HepG2 (cell line): Measurements from ENCODE around the gene LEFTY2. TPM values are rescaled to one million over a fixed set of nuclear protein-coding genes. Genes with fewer than 3 reads are reported as not detected.

Experiments used
- ATAC-seq: fragments of 200-7000 bp; cut with Tn5 transposase; 3 replicates; pipeline ENCODE4 v1.9.1; 2020; ENCODE audit warnings: mild to moderate bottlenecking, moderate library complexity
- BruUV-seq: library from RNA; stranded (reverse); fragments of 400-500 nt; replicated peaks from 2 replicates; lab custom pipeline; 2021; lab: Mats Ljungman, UMichigan
- CTCF ChIA-PET: fragments of 300-600 bp; formaldehyde crosslinking; extraction: SDS; loops from one replicate; lab custom pipeline; 2021; ENCODE audit warnings: low total read pairs, inconsistent platforms, low intra/inter-chr PET ratio; lab: Yijun Ruan, JAX
- POLR2A ChIA-PET: fragments of 350-600 bp; sonication (Branson Sonifier 250); formaldehyde crosslinking; loops from one replicate; lab custom pipeline; 2020; ENCODE audit warnings: antibody characterized with exemption, inconsistent platforms; lab: Yijun Ruan, JAX
- DNase-seq: peaks from one replicate; pipeline ENCODE4 v3.0.0-alpha.2; 2015; ENCODE audit warnings: low spot score
- FAIRE-seq: peaks from 3 replicates; lab custom pipeline; 2011; peaks lifted over from hg19 to GRCh38; lab: Jason Lieb, UNC
- H2AFZ ChIP-seq: one replicate; pipeline ENCODE4 v1.6.1; 2011; ENCODE audit warnings: low read length, inconsistent platforms
- H3K27ac ChIP-seq: fragments of 300-600 bp; 3 replicates; pipeline ENCODE4 v1.8.0; 2011; ENCODE audit warnings: mixed run types, mild to moderate bottlenecking, mixed read lengths, low read length, inconsistent platforms; ENCODE audit not compliant: insufficient read depth; ENCODE audit errors: extremely low read length
- H3K27me3 ChIP-seq, 2 experiments: fragments of 200-600 bp in 1 of 2; 2 replicates in 1 of 2; 3 replicates in 1 of 2; pipeline versions ENCODE4 v1.6.0 to v1.8.0; 2011; ENCODE audit warnings: low read length in 2 of 2, mild to moderate bottlenecking in 2 of 2, moderate library complexity in 2 of 2, inconsistent platforms in 1 of 2; ENCODE audit not compliant: insufficient read depth in 2 of 2, control insufficient read depth in 1 of 2
- H3K36me3 ChIP-seq, 2 experiments: fragments of 200-600 bp in 1 of 2; replicated peaks in 1 of 2; 2 replicates in 1 of 2; 3 replicates in 1 of 2; pipeline versions ENCODE4 v1.5.1 to v1.8.0; 2011; ENCODE audit warnings: low read length in 2 of 2, inconsistent platforms in 1 of 2; ENCODE audit not compliant: insufficient read depth in 2 of 2, control insufficient read depth in 1 of 2
- H3K4me1 ChIP-seq: 2 replicates; pipeline ENCODE4 v1.5.1; 2012; ENCODE audit warnings: low read length, inconsistent platforms; ENCODE audit not compliant: insufficient read depth
- H3K4me2 ChIP-seq: 2 replicates; pipeline ENCODE4 v1.6.0; 2011; ENCODE audit warnings: low read depth, low read length, inconsistent platforms
- H3K4me3 ChIP-seq, 3 experiments: fragments of 200-600 bp in 1 of 3; sonication (generic), shearing (Covaris generic) in 1 of 3; replicated peaks in 1 of 3; 2 replicates each; pipeline ENCODE4 v1.5.1; 2011 to 2016; ENCODE audit warnings: low read length in 3 of 3, inconsistent platforms in 2 of 3, low read depth in 2 of 3, mild to moderate bottlenecking in 2 of 3, control low read depth in 1 of 3, mixed read lengths in 1 of 3; ENCODE audit not compliant: insufficient read depth in 1 of 3
- H3K79me2 ChIP-seq: one replicate; pipeline ENCODE4 v1.6.1; 2011; ENCODE audit warnings: low read length, inconsistent platforms; ENCODE audit not compliant: insufficient read depth
- H3K9ac ChIP-seq: 2 replicates; pipeline ENCODE4 v1.6.0; 2011; ENCODE audit warnings: mild to moderate bottlenecking, low read depth, low read length, inconsistent platforms; ENCODE audit not compliant: insufficient read depth
- H3K9me3 ChIP-seq: 2 replicates; pipeline ENCODE4 v1.5.1; 2012; ENCODE audit warnings: mild to moderate bottlenecking, low read length
- H4K20me1 ChIP-seq: 2 replicates; pipeline ENCODE4 v1.6.0; 2011; ENCODE audit warnings: inconsistent platforms, mild to moderate bottlenecking, low read length, moderate library complexity; ENCODE audit not compliant: insufficient read depth
- CBX1 ChIP-seq: IDR thresholded peaks from one replicate; pipeline ENCODE4 v1.6.1; 2016; ENCODE audit warnings: antibody characterized with exemption, low read depth
- FOXK1 ChIP-seq: sonication (generic); formaldehyde crosslinking; IDR thresholded peaks from 2 replicates; pipeline ENCODE4 v1.4.0; 2020; ENCODE audit warnings: low read depth, missing genetic modification reagents, borderline replicate concordance
- MZF1 ChIP-seq: sonication (generic); formaldehyde crosslinking; IDR thresholded peaks from 2 replicates; pipeline ENCODE4 v1.8.1; 2023; ENCODE audit warnings: mild to moderate bottlenecking, missing genetic modification reagents, borderline replicate concordance
- RARA ChIP-seq: IDR thresholded peaks from 2 replicates; pipeline ENCODE4 v1.6.1; 2016; ENCODE audit warnings: missing genetic modification reagents, missing compliant biosample characterization
- TEAD2 ChIP-seq: sonication (generic); formaldehyde crosslinking; IDR thresholded peaks from 2 replicates; pipeline ENCODE4 v1.9.0; 2021; ENCODE audit warnings: missing genetic modification reagents
- ZNF124 ChIP-seq: sonication (generic); formaldehyde crosslinking; IDR thresholded peaks from 2 replicates; pipeline ENCODE4 v1.4.0; 2020; ENCODE audit warnings: missing genetic modification reagents
- ZNF777 ChIP-seq: sonication (generic); formaldehyde crosslinking; IDR thresholded peaks from 2 replicates; pipeline ENCODE4 v1.4.0; 2020; ENCODE audit warnings: missing genetic modification reagents
- WGBS: methylation state at CpG from one replicate; pipeline ENCODE4 v1.1.6; 2017; ENCODE audit warnings: low lambda C conversion rate; 5-methylcytosine and 5-hydroxymethylcytosine counted together
- in situ Hi-C: cut with HindIII; loops from 2 replicates; pipeline ENCODE4 v1.10.0; 2017; ENCODE audit warnings: low pct_unique_long_range_greater_than_20kb; ENCODE audit not compliant: extremely low pct_ligation_motif_present
- intact Hi-C: fragments of 100-400 bp; cut with micrococcal nuclease; formaldehyde crosslinking; loops from one replicate; pipeline ENCODE4 v1.10.0; 2022; ENCODE audit not compliant: unreplicated experiment
- polyA plus RNA-seq, 8 experiments: library from polyadenylated mRNA; depleted of rRNA in 3 of 8; stranded (reverse) in 7 of 8; unstranded in 1 of 8; fragments of >200 nt; fragmentation: Illumina TruSeq in 4 of 8; extraction: Trizol in 4 of 8; gene quantifications; 2 replicates each; pipeline versions ENCODE4 v1.2.1 to v1.2.3, GENCODE V29; 2011 to 2016; ENCODE audit warnings: low read depth in 4 of 8, missing spikeins in 1 of 8, mixed read lengths in 1 of 8; ENCODE audit not compliant: insufficient read depth in 1 of 8
- total RNA-seq, 5 experiments: library from RNA; depleted of rRNA; stranded (reverse); fragments of >200 nt; fragmentation: Illumina TruSeq; extraction: Trizol; gene quantifications; 2 replicates each; pipeline ENCODE4 v1.2.3, GENCODE V29; 2016; ENCODE audit warnings: low read depth in 1 of 5
- TF ChIP-seq, protein P1 (sequence below): sonication (generic); formaldehyde crosslinking; IDR thresholded peaks from 2 replicates; pipeline ENCODE4 v1.8.0; 2022; ENCODE audit warnings: missing genetic modification reagents, mild to moderate bottlenecking, inconsistent platforms, borderline replicate concordance

Gene LEFTY2
- total and polyA plus RNA-seq, 2 of the 13 experiments (the other 11 are each of a cell fraction or from before 2014, with no cell fraction given) = 0.13 to 0.33 TPM

DNA sequence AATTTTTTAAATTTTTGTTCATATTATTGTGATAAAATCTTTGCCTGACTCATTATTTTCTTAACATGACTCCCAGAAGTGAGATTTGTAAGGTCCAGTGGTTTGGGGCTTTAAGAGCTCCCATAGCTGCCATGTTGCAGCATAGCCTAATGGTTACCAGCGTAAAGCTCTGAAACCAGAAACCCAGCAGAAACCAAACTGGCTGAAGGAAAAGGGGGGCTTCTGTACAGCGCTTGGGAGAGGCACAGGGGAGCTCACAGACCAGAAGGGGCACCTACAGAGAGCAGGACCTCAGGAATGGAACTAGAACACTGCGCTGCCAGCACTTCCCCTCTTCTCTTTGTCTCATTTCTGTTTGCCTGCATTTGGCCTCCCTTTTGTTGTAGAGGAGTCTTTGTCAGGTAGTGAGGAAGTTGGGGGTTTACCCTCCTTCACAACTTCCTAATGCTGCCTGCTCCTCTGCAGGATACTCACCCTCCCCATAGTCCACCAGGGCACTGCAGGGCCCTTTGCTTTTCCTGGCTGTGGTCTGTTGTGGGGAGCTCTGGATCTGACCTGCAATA is 14.4 kb downstream of the LEFTY2 start:
- WGBS = 64% methylated on average over 3 of the region's 3 CpGs
- peaks cover 16% of the 10 kb centered on the region for H3K79me2 ChIP-seq
- H3K9ac ChIP-seq = no peak overlapping the region
- no peaks in the 10 kb centered on the region for H3K9me3 ChIP-seq
- H3K27ac ChIP-seq = no peak overlapping the region
- H4K20me1 ChIP-seq = no peaks in the 10 kb centered on the region
- in situ Hi-C loops = no loop called here
- ATAC-seq = no peak
- POLR2A ChIA-PET = no interaction called here
- peaks cover 22% of the 10 kb centered on the region for H3K4me1 ChIP-seq
- H3K27me3 ChIP-seq = no peaks in the 10 kb centered on the region; a peak in 2 of 5 replicates
- BruUV-seq = no TSS peak
- H3K4me2 ChIP-seq = no peak overlapping the region
- DNase-seq = no peak
- intact Hi-C loops = loop anchor here (10.0 kb wide), 1 partner anchor 102 kb away; no protein-coding TSS in a partner anchor
- TF ChIP-seq MZF1 (CRISPR knock-in tag) (no peak), ZNF124 (no peak), RARA (CRISPR knock-in tag) (no peak), ZNF777 (CRISPR knock-in tag) (no peak), CBX1 (no peak), FOXK1 (CRISPR knock-in tag) (no peak), TEAD2 (CRISPR knock-in tag) (no peak)
- TF ChIP-seq, protein P1, sequence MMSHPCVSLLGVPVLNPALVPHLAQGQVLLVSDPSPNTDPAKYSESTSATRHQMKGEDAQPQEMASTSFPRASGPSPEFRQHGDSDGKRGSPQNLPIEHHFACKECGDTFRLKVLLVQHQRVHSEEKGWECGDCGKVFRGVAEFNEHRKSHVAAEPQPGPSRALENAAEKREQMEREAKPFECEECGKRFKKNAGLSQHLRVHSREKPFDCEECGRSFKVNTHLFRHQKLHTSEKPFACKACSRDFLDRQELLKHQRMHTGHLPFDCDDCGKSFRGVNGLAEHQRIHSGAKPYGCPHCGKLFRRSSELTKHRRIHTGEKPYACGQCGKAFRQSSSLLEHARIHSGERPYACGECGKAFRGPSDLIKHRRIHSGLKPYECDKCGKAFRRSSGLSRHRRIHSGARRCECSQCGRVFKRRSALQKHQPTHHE (CRISPR knock-in tag) = no peak
- CTCF ChIA-PET = no interaction called here
- no peak overlapping the region for H3K4me3 ChIP-seq
- peak overlapping the region; percentile 61 for H2AFZ ChIP-seq
- no peak for FAIRE-seq
- peaks cover 1 to 10% of the 10 kb centered on the region in 2 experiments; a peak in 2 of 5 replicates for H3K36me3 ChIP-seq
